ENCODE measurements around the gene KCNN1. TPM values are rescaled to one million over a fixed set of nuclear protein-coding genes. Genes with fewer than 3 reads are reported as not detected.

The KCNN1 gene
- total RNA-seq, 1 donor from 2014 or later: 0.52 TPM

DNA sequence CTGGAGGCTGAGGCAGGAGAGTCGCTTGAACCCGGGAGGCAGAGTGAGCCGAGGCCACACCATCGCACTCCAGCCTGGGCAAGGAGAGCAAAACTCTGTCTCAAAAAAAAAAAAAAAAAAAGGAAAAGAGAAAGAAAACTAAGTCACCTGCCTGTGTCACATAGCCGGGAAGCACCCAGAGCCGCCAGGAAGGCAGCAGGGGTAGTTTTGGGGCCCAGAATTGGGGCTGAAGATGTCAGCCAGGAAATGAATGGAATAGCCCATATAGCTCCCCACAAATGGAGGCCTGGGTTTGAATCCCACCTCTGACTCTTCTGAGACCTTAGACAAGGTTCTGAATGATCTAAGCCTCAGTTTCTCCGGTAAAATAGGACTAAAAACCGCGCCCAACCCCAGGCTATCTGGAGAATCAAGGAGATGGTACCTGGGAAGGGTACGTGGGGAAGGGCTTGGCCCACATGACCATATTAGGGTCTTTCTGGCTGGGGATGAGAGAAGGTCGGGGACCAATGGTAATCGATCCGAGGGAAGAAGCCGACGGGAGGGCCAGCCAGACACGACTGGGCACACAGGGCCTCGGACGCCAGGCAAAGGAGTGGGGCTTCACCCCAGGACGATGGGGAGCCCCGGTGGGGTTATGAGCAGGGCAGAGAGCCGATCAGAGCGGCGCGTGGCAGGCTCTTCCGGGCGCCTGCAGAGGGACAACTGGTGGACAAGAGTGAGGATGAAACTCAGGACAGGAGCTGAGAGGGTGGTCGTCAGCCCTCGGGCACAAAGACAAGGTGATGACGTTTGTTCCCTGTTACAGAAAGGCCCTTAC, 19.7 kb upstream of the KCNN1 start:
- Histone ChIP-seq H3K27me3 (ENCODE audit: control insufficient read depth in 3 of 3, insufficient read depth in 3 of 3, low read length in 3 of 3) (peaks cover 28 to 34% (median 32%) of the 10 kb centered on the region in 3 donors), H3K9ac (ENCODE audit: low read depth in 1 of 3, low read length in 3 of 3) (peak overlapping the region in 2 of 3 donors; percentile 68 to 69), H3K4me3 (ENCODE audit: low read length in 3 of 3) (peak overlapping the region; percentile 69 to 75 (median 72)), H3K9me3 (ENCODE audit: control insufficient read depth in 3 of 3, low read length in 3 of 3) (no peaks in the 10 kb centered on the region), H3K4me1 (ENCODE audit: control insufficient read depth in 3 of 3, insufficient read depth in 3 of 3, low read length in 3 of 3) (peaks cover 12 to 35% (median 31%) of the 10 kb centered on the region in 3 donors), H3K27ac (ENCODE audit: low read depth, low read length) (no peak overlapping the region), H3K36me3 (ENCODE audit: control insufficient read depth in 3 of 3, insufficient read depth in 3 of 3, low read length in 3 of 3) (peaks cover 0 to 3% (median 0%) of the 10 kb centered on the region in 3 donors)

DNA sequence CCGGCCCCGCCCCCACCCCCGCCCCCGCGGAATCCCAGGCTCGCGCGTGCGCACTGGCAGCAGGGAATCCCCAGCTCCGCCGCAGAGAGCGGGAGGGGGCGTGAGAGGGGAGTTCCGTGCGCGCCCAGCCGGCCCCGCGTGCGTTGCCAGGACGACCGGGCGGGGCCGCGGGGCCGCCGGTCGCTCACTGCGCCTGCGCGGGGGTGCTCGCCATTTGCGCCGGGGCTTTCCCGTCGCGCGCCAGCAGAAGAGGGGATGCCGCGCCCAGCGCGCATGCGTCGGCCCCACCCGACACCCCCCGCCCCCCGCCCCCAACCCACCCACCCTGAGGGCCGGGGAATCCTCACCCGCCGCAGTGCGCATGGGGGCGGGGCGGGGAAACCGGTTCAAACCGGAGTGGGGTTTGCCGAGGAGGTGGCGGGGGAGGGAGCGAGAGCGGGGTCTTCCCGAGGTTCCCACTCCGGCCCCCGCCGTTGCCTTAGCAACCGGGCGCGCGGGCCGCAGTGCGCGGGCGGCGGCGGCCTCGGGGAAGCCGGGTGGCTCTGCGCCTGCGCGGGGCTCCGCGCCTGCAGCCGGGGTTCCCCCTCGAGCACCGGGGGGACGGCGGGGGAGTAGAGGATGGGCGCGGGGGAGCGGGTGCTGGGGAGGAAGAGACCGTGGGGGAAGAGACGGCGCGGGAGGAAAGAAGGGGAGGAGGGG, 18.9 kb upstream of the KCNN1 start:
- Histone ChIP-seq H3K36me3 (ENCODE audit: control insufficient read depth in 3 of 3, insufficient read depth in 3 of 3, low read length in 3 of 3) (peaks cover 0 to 3% (median 0%) of the 10 kb centered on the region in 3 donors), H3K9me3 (ENCODE audit: control insufficient read depth in 3 of 3, low read length in 3 of 3) (no peaks in the 10 kb centered on the region), H3K27me3 (ENCODE audit: control insufficient read depth in 3 of 3, insufficient read depth in 3 of 3, low read length in 3 of 3) (peaks cover 35 to 42% (median 40%) of the 10 kb centered on the region in 3 donors), H3K4me1 (ENCODE audit: control insufficient read depth in 3 of 3, insufficient read depth in 3 of 3, low read length in 3 of 3) (peaks cover 18 to 42% (median 37%) of the 10 kb centered on the region in 3 donors), H3K27ac (ENCODE audit: low read depth, low read length) (no peak overlapping the region), H3K9ac (ENCODE audit: low read depth in 1 of 3, low read length in 3 of 3) (no peak overlapping the region), H3K4me3 (ENCODE audit: low read length in 3 of 3) (peak overlapping the region; percentile 69 to 75 (median 72))

DNA sequence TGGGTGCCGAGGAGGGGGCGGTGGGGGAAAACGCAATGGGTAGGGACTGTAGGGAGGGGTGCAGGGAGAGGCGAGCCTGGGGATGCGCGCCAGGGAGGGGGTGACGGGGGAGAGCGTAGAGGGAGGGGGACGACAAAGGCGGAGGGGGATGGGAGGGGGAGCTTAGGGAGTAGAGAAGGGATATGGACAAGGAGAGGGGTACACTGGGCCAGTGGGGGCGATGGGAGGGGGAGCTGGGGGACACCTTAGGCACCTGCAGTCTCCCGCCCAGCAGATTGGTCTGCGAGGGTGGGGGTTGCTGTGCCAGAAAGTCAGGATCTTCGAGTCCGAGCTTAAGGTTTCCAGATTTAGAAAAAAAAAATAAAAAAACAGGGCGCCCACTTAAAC, 18.4 kb upstream of the KCNN1 start:
- Histone ChIP-seq H3K9ac (ENCODE audit: low read depth in 1 of 3, low read length in 3 of 3) (no peak overlapping the region), H3K4me3 (ENCODE audit: low read length in 3 of 3) (peak overlapping the region in 1 of 3 donors; percentile 20), H3K9me3 (ENCODE audit: control insufficient read depth in 3 of 3, low read length in 3 of 3) (no peaks in the 10 kb centered on the region), H3K27me3 (ENCODE audit: control insufficient read depth in 3 of 3, insufficient read depth in 3 of 3, low read length in 3 of 3) (peaks cover 41 to 47% (median 46%) of the 10 kb centered on the region in 3 donors), H3K27ac (ENCODE audit: low read depth, low read length) (no peak overlapping the region), H3K4me1 (ENCODE audit: control insufficient read depth in 3 of 3, insufficient read depth in 3 of 3, low read length in 3 of 3) (peaks cover 18 to 42% (median 37%) of the 10 kb centered on the region in 3 donors), H3K36me3 (ENCODE audit: control insufficient read depth in 3 of 3, insufficient read depth in 3 of 3, low read length in 3 of 3) (peaks cover 0 to 3% (median 0%) of the 10 kb centered on the region in 3 donors)

DNA sequence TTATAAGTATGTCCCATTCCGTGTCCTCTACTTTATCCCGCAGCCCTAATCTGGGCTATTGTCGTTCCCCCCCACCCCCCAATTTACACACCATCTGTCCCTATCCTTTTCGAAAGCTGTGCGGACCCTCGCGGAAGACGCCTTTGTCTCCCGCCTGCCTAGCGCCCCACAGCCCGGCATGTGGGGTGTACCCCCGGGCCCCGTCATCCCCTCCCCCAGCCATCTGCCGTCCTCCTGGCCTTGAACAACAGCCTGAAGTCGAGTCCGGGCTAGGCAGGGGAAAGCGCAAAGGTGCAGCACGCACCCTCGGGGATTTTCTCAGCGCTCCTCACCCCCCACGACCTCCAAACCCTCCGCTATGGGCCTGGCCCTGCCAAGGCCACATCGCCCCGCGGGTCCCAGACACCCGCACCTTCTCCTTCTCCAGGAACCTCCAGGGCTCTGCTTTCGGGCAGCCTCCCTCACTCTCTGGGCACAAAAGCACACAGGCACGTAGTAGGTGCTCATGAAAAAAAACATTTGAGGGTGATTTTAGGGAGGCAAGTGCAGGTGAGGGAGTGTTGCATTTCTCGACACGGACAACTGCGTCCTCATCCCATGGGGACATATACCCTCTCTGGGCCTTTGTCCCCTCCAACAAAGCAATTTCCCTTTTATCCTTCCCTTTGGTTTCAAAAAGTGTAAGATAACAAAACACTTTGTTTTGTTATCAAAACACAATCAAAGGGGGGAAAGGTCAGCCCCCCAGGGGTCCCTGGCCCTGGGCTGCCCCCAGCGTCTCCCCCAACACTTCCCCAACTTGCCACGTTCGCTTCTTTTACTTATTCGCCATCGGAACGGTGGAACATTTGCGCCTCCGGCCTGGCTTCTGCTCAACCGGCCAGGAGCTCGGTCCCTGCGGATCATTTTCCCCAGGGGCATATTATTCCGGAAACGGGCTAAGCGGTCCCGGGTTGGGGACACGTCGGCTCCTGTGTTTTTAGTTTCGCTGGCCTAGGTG, 17.7 kb upstream of the KCNN1 start:
- no peaks in the 10 kb centered on the region for H3K9me3 ChIP-seq (ENCODE audit: control insufficient read depth in 3 of 3, low read length in 3 of 3)
- no peak overlapping the region for H3K27ac ChIP-seq (ENCODE audit: low read depth, low read length)
- H3K4me1 ChIP-seq (ENCODE audit: control insufficient read depth in 3 of 3, insufficient read depth in 3 of 3, low read length in 3 of 3): peaks cover 18 to 42% (median 37%) of the 10 kb centered on the region in 3 donors
- peaks cover 47 to 55% (median 53%) of the 10 kb centered on the region in 3 donors for H3K27me3 ChIP-seq (ENCODE audit: control insufficient read depth in 3 of 3, insufficient read depth in 3 of 3, low read length in 3 of 3)
- H3K4me3 ChIP-seq (ENCODE audit: low read length in 3 of 3): no peak overlapping the region
- no peaks in the 10 kb centered on the region for H3K36me3 ChIP-seq (ENCODE audit: control insufficient read depth in 3 of 3, insufficient read depth in 3 of 3, low read length in 3 of 3)
- H3K9ac ChIP-seq (ENCODE audit: low read depth in 1 of 3, low read length in 3 of 3): no peak overlapping the region

DNA sequence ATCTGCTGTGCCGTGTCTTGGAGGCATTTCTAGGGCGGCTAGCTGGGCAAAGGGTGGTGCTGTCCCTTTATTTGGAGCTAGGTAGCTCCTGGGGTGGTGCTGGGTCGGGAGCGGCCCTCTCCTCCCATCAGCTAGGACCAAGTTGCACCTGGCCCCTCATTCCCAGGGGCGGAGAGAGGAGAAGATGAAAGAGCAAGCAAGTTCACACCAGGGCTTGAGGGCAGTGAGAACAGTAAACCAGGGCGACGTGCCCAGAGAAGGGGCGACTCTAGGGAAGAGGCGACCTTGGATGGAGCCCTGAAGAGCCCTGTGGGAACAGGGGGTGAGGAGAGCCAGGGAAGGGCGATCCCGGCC, 17.0 kb upstream of the KCNN1 start:
- Histone ChIP-seq H3K27me3 (ENCODE audit: control insufficient read depth in 3 of 3, insufficient read depth in 3 of 3, low read length in 3 of 3) (peaks cover 53 to 62% (median 60%) of the 10 kb centered on the region in 3 donors), H3K9ac (ENCODE audit: low read depth in 1 of 3, low read length in 3 of 3) (no peak overlapping the region), H3K9me3 (ENCODE audit: control insufficient read depth in 3 of 3, low read length in 3 of 3) (no peaks in the 10 kb centered on the region), H3K27ac (ENCODE audit: low read depth, low read length) (no peak overlapping the region), H3K4me3 (ENCODE audit: low read length in 3 of 3) (peak overlapping the region in 1 of 3 donors; percentile 22), H3K4me1 (ENCODE audit: control insufficient read depth in 3 of 3, insufficient read depth in 3 of 3, low read length in 3 of 3) (peaks cover 18 to 42% (median 37%) of the 10 kb centered on the region in 3 donors), H3K36me3 (ENCODE audit: control insufficient read depth in 3 of 3, insufficient read depth in 3 of 3, low read length in 3 of 3) (no peaks in the 10 kb centered on the region)

DNA sequence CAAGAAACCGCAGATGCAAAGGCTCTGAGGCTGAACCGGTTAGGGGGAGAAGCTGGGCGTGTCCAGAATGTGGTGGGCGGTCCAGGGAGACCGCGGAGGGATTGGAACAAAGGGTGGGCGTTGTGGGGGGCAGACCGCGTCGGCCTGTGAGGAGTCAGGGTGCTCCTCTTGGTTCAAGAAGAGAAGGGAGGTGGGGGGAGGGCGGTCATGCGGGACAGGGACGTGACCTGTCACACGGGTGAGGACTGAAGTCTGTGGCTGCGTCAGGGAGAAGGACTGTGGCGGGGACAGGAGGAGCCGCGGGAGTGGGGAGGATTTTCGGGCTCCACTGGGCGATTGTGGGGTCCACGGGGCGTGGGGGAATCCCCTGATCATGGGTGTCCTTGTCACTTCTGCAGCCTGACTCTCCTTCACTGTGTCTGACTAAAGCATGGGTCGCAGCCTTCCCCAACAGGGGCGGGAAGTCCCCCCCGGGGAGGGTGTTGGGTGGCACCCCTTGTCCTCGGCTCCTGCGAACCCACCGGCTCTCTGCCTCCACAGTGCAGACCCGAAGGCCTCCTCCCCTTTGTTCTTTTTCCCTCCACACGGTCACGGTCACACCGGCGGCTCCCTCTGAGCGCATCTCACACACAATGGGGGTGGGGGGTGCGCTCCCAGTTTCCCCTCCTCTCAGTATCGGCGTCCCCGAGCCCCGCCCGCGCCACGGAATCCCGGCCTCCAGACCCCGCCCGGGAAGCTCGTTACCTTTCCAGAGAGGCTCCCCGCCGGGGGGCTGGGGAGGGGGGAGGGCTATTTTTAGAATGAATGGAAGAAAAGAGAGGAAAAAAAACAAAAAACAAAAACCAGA, 16.4 kb upstream of the KCNN1 start:
- Histone ChIP-seq H3K4me3 (ENCODE audit: low read length in 3 of 3) (peak overlapping the region in 1 of 3 donors; percentile 22), H3K27me3 (ENCODE audit: control insufficient read depth in 3 of 3, insufficient read depth in 3 of 3, low read length in 3 of 3) (peaks cover 53 to 63% (median 62%) of the 10 kb centered on the region in 3 donors), H3K4me1 (ENCODE audit: control insufficient read depth in 3 of 3, insufficient read depth in 3 of 3, low read length in 3 of 3) (peaks cover 18 to 42% (median 37%) of the 10 kb centered on the region in 3 donors), H3K9ac (ENCODE audit: low read depth in 1 of 3, low read length in 3 of 3) (no peak overlapping the region), H3K27ac (ENCODE audit: low read depth, low read length) (no peak overlapping the region), H3K36me3 (ENCODE audit: control insufficient read depth in 3 of 3, insufficient read depth in 3 of 3, low read length in 3 of 3) (no peaks in the 10 kb centered on the region), H3K9me3 (ENCODE audit: control insufficient read depth in 3 of 3, low read length in 3 of 3) (no peaks in the 10 kb centered on the region)

DNA sequence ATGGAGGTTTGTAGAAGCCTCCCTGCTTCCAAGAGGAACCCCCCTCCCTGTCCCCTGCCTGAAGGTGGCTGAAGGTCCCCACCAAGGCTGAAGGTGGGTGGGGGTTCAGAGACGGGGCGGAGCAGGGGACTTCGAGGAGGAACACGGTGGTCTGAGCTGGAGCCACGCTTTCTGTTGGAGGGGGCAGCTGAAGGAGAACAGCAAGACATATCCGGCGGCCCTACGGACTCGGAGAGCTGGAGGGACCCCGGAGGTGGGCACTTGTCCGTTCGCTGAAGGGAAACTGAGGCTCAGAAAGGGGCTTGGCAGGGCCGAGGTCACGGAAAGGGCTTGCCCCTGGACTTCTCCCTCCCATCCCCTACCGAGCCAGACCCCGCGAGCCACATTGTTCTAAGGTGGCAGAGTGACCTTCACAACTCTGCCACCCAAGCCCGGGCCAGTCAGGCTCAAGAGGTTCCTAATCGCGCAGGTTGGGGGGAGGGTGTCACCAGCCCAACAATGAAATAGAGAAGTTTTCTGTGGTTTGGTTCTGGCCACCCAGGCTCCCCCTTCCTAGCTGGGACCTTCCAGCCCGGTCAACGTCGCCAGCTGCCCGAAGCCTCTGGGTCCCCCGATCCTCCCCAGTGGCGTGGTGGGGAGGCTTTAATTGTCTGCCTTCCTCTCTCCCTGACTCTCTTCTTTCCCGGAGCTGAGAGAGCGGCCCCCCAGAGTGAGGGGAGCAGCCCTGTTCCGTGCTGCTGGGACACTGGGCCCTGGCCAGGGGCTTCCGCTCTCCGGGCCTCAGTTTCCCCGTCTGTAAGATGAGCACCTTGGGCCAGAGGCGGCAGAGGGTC, 15.5 kb upstream of the KCNN1 start:
- H3K27me3 ChIP-seq (ENCODE audit: control insufficient read depth in 3 of 3, insufficient read depth in 3 of 3, low read length in 3 of 3): peaks cover 59 to 70% (median 68%) of the 10 kb centered on the region in 3 donors
- H3K4me1 ChIP-seq (ENCODE audit: control insufficient read depth in 3 of 3, insufficient read depth in 3 of 3, low read length in 3 of 3): peaks cover 18 to 42% (median 37%) of the 10 kb centered on the region in 3 donors

More for the DNA sequence above, 15.5 kb upstream of the KCNN1 start:
- no peaks in the 10 kb centered on the region for H3K36me3 ChIP-seq (ENCODE audit: control insufficient read depth in 3 of 3, insufficient read depth in 3 of 3, low read length in 3 of 3)
- no peak overlapping the region for H3K9ac ChIP-seq (ENCODE audit: low read depth in 1 of 3, low read length in 3 of 3)
- no peaks in the 10 kb centered on the region for H3K9me3 ChIP-seq (ENCODE audit: control insufficient read depth in 3 of 3, low read length in 3 of 3)
- no peak overlapping the region for H3K4me3 ChIP-seq (ENCODE audit: low read length in 3 of 3)
- no peak overlapping the region for H3K27ac ChIP-seq (ENCODE audit: low read depth, low read length)
